Medulla oblongata (tissue), 1 donor: Measurements from ENCODE around the gene TSPAN9.

Source experiments
- DNase-seq: peaks from one replicate; pipeline ENCODE4 v3.0.0-alpha.2; 2015; ENCODE audit errors: extremely low spot score

Gene TSPAN9

DNA sequence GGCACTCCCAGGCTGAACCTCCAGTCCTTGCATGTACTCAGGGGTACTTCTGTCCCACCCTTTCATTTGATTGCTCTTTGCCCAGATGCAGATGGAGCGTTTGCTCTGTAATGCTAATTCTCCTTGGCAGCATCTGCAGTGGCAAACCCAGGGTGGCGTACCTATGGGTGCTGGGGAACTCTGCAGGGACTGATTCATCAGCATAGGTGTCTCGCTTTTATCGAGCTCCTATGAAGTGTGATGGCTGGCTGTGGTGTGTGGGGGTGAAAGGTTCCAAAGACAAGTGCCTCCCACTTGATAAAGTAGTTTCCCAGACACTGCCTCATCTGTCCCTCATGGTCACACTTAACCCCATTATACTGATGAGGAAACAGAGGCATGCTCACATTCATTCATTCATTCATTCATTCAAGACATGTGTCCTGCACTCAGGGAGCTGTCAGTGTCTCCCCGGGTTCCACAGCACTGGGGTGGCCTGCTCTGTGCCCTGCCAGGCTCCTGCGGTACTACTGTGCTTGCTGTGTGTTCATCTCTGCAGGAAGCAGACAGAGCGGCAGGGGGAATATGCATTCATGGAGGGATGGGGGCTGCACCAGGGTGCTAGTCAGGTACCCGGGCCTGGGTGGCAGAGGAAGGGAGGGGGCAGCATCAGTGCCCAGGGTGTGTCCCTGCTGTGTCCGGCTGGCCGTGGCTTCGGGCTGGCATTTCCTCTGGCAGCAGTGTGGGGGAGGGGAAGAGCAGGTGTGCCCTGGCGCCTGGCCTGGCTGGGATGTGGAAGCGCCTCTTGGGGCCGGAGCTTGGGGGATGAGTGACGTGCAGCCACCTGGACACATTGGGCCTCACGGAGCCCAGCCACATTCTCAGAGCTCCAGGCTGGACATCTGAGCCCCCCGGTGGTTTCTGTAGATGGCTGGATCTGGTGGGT is 110.9 kb downstream of the TSPAN9 start:
- DNase-seq = no peak

DNA sequence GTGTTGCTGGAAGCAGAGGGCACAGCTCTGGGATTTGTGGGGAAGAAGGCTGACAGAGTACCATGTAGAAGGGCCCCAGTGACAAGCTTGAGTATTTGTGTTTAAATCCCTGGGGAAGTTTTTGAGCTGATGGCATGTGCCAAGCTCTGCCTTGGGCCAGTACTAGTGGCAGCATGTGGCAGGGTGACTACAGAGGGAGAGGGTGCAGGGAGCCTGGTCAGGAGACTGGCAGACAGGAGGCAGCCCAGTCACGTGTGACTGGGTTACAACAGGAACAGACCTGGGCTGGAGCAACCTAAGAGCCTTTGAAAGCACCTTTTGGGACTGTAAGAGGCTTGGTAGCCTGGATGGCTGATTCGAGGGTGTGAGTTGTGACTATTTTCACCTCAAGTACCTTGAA is 112.1 kb downstream of the TSPAN9 start:
- no peak for DNase-seq

DNA sequence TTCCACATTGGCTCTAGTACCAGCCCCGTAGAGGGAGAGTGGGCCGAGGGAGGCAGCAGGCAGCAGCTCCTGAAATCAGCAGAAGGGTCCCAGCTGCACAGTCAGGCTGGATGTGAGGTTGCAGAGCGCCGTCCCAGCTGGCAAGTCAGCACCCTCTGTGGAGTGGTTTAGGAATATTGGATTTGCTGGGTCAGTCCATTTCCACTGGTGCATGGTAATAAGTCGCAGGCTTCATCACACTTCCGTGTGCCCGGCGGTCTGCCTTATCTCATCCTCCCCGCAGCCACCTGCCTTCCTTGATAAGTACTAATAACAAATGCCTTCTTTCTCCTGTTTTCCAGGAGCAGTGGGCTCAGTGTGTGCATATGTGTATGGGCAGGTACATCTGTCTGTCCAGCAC is 112.9 kb downstream of the TSPAN9 start:
- no peak for DNase-seq

DNA sequence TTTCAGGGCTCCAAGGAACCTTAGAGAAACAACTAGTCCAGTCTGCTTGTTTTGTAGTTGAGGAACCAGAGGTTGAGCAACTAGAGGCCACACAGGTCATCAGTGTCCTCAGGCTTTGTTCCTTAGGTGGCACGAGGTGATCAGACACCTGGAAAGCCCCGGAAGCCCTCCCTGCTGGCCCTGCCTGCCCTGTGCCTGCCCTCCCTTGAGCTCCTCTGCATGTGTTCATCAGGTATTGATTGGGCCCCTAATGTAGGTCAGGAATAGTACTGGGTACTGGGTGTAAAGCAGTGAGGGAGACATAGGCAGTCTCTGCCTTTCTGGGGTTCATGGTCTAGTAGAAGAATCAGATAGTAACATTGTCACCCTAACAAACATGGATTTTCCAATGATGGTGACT is 114.3 kb downstream of the TSPAN9 start:
- no peak for DNase-seq

DNA sequence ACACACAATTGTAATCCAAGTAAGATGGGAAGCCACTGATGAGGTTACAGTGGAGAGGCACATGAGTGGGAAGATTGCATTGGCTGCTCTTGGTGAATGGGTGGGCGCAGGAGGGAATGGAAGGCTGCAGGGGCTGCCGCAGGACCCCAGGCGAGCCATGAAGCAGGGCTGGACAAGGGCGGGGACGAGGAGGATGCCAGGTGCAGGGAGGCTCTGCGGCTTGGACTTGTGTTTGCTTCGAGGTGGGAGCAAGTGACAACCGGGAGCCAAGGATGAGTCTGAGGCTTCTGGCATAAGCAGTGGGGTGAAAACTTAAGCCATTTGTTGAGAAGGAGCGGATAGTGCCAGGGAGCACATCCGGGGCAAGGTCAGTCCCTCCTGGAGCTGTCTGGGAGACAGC is 115.0 kb downstream of the TSPAN9 start:
- no peak for DNase-seq

DNA sequence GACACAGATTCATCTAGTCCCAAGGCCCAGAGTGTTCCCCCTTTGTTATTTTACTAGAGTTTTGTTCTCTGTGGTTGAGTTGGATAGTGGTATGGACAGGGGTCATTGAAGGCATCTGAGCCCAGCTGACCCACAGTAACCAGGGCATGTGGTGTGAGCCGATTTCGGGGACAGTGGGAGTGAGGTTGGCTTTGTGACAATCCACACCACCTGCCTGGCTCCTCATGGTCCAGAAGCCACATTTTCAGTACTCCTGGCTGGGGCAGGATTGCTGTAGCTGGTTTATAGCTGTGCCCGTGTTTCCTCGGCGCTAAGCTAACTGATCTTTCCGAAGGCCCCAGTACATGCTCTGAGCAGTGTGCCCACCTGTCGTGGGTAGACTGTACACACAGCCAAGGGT is 116.0 kb downstream of the TSPAN9 start:
- DNase-seq = no peak

DNA sequence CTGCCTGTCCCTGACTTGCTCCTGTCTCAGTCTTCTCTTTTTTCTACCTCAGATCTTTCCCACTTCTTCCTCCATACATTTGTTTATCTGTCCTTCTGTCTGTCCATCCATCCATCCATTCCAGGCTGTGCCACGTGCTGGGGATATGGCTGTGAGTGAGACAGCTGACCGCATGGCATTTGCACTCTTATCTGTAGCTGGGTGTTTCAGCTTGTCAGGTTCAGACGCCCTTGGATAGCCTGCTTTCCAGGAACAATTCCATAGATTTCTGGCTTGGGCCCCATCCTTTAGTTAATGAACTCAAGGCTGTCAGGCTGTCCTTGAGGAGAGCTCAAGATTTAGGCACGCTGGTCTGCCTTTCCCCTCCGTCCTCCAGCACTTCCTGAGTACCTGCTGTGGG is 116.6 kb downstream of the TSPAN9 start:
- DNase-seq = no peak

DNA sequence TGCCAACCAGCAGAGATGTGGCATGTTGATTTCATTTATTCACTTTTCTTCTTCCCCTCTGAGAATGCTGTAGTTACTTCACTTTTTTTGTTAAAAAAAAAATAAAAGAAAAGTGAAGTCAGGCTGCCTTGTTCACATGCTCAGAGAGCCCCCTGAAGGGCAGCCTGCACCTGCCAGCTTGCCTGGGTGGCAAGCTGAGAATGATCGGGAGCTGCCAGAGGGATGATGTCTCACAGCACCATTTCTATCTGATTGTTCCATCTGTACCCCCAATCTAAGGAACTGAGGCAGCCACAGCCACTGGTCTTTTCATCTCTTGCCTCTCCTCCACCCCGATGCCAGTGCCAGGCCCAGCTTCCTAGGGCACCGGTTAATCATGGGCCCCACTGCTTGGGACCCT is 118.2 kb downstream of the TSPAN9 start:
- DNase-seq = no peak

DNA sequence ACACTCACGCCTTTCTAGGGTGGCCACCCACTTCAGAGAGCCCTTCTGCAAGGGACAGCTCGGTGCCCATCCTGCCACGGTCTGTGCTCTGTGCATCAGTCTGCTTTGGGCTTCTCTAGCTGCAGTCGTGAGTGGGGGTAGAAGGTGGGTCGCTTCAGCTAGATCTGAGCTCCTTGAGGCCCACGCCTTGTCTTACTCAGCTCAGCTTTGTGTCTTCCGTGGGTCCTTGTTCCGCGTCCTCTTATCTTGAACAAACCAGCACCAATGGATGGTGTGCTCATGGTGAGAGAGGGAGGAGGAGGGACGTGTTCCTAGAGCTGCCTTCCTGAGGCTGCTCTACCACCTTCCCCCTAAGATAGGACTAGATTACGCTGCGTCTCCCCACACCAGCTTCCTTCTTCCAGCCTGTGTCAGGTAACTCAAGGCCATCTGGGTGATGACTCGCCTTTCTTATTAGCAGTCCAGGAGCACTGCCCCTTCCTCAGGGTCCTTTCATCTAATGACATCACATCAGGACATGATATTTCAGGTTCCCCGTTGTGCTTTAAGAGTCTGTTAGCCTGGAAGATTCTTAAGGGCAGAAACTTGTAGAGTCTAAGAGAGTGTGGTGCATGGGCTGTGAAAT is 118.8 kb downstream of the TSPAN9 start:
- no peak for DNase-seq

DNA sequence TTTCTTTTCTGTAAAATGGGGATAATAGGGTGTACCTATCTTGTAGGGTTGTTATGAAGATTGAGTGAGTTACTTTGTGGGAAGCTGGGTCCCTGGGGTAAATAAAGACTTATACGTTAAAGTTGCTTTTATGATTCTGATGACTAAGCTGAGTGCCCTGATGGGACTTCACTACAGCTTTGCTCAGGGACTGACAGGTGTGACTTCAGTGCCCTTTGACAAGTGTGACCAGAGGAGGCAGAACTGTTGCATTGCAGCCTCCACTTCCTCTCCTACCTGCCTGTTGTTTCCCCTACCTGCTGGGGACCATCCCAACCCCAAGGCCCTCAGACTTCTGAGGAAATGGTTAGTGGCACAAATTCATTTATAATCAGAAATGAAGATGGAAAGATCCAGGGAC is 119.3 kb downstream of the TSPAN9 start:
- DNase-seq = no peak

DNA sequence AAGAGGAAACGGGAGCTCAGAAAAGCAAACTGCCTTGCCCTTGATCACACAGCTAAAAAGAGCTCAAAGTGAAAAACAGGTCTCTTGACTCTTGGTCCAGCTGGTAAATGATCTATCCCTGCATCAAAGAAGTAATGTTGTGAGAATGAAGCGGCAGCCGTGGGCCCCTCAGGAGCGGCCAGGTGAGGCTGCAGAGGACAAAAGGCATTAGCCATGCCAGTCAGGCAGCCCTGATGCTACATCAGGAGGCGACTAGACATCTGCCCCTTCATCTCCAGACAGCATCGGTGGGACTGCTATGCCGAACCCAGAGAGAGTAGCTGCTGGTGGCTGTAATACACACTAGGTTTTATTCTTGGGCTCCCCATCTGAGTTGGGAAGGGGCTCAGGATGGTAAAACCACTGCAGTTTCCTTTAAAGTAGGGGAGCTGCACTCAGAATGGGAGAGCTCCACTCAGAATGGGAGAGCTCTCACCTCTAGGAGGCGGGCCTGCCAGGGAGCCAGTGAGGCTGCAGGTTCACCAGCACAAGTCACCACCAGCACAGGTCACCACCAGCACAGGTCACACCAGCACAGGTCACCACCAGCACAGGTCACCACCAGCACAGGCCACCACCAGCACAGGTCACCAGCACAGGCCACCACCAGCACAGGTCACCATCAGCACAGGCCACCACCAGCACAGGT is 120.1 kb downstream of the TSPAN9 start:
- DNase-seq = no peak

DNA sequence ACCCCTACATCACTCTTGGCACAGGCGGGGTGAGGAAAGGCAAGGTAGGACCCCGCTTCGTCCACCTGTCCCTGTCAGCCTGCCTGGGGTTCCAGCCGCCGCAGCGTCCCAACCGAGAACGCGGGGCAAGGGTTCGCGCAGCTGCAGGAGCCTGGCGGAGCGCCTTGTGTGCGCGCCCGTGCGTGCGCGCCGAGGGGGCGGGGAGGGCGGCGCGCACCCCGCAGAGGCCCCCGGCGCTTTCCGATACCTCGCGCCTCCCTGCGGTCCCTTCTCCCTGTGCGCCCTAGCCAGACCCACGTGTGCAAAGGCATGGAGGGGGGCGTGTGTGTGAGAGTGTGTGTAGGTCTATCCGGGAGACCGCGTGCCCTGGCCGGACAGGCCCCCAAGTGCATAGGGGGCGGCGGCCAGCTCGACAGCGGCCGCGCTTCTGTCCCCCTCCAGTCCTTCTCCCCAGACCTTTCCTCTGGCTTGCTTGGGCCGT is 122.4 kb downstream of the TSPAN9 start:
- no peak for DNase-seq

DNA sequence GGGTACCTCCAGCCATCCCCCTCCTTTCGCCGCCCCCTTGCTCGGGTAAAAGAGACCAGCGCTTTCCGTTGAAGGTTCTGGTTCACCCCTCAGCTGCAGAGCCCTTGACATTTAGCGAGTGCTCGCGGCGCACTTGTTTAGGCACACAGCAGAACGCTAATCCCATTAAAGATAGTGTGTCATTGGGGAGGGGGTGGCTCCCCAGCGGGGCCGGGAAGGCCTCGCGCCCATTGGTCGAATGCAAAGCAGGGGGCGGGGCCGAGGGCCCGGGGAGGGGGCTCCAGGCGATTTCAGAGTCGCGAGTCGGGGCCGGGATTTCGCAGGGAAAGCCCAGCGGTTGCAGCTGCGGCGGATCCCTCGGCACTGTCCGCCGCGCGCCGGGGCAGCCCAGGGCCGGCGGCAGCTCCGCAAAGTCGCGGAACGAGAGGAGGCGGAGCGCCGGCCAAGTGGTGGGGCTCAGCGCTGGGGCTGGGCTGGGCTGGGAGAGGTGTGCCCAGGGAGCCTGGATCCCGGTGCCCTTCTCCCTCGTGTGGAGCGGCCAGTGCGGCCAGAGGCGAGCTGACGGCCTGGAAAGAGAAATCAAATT is 122.9 kb downstream of the TSPAN9 start:
- peak; percentile 5 for DNase-seq

DNA sequence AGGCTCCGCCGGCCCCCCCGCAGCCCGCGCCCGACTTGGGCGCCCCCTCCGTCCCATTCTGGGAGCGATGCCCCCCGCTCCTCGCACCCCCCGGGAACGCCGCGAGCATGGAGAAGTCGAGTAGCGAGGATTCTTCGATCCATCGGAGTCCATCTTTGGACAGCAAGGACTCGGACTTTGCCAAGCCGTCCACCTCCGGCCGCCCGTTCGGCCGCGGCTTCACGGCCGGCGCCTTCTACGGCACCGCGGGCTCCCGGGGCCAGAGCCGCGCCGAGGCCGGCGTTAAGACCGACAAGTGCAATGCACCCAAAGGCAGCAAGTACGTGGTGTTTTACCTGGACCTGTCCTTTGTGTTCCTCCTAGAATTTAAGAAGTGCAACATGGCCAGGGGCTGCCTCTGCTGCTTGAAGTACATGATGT is 123.6 kb downstream of the TSPAN9 start:
- no peak for DNase-seq

DNA sequence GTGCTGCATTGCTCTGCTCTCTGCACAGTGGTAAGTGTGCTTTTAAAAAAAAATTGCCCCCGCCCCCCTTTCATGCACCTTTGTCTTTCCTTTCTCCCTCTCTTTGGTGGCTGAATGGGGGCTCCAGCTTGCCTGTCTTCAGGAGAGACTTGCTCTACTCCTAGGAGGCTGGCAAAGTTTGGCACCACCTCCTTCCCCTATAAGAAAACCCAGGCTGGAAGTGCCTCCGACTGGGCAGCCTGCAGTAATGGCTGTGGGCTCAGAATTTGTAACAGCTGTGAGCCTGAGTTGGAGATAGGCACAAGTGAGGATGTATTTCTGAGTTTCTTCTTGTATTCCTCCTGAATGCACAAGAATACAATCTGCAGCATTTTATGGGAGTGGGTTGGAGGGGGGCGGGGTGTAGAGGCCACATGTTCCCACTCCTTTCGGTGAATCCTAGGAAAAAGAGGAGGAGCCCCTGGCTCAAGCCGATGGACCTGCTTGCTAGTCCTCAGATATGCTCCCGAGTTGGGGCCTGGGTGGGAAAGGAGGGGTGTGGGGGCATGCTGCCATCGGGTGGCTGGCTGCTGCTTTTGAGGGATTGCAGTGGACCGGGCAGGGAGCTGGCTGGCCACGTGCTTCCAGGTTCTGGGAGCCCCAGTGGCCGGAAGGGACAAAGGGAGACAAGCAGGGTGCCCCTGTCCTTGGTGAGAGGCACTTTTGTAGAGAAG is 124.3 kb downstream of the TSPAN9 start:
- no peak for DNase-seq

DNA sequence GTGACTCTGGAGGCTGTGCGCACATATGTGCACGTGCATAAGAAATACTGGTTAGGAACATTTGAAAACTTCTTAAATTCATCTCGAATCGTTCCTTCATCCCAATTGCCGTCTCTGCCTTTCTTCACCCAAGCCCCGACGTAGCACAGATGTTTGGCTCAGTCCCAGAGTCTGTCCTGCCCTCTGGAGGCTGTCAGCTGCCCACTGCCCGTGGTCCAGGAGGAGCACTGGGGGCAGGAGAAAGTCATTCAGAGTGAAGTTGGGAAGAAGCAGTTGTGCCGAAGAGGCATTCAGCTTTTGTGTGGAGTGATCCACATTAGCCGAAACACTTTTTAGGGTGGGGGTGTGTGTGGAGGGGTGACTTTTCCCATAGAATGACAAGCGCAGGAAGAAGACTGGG is 124.9 kb downstream of the TSPAN9 start:
- DNase-seq = no peak

DNA sequence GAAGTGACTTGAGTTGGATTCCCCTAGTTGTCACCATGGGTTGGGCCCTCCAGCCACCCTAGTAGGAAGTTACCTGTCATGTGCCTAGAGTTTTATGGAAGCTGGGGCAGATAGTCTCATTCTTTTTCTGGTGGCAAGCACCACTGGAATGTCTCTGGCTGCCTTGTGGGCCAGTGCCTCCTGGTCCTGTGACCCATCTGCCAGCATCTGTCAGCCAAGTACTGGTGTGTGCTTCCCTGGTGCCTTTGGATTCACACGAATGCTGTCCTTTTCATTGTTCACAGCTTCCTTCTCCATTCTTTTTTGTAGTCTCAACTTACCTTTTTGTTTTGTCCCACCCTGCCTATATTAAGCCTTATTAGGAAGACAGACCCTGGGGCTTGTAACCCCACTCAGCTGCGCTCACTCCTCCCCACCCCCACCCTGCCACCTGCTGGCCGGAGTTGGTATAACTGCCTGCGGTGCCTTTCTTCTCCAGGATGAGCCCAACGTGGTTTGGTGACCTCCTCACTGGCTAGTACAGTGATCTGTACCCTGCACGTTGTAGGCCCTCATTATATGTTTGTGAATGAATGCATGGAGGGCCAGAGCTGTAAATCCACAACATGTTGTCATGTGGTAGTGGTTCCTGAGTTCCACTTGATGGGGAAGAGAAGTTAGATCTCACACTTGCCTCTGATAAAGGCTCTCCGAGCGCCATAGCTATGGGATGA is 125.7 kb downstream of the TSPAN9 start:
- DNase-seq = peak; percentile 38

DNA sequence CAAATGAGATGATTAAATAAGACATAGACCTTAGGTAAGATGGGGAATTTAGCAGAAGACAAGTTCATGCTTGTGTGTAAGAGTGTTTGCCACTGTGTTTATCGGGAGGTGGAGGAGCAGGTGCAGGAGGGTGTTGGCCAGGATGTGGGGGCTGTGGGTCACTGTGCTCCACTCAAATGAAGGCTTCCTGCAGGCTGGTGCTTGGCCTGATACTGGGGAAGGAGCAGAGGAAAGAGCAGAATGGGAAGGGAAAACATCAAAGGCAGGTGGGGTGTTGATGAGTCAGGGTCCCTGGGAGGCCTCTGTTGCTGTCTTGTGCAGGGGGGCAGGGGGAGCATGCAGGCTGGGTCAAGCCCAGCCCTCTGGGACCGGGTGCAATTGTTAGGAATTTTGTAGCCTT is 126.5 kb downstream of the TSPAN9 start:
- no peak for DNase-seq

DNA sequence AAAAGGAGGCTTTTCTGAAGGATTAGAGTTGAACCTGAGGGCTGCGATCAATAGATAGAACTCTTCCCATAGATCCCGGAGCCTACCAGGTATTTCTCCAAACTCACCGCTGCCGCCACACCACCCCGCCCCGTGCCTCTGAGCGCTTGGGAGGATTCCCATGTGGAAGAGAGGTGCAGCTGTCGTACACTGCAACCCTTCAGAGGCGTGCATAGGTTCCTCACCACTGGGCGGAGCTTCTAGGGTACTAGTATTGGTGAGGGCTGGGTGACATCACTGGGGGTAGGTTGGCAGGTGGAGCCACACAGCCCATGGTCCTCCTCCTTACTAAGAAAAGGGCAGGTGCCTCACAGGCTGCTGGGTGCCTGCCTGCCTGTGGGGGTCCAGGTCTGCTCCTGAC is 127.0 kb downstream of the TSPAN9 start:
- DNase-seq = no peak

DNA sequence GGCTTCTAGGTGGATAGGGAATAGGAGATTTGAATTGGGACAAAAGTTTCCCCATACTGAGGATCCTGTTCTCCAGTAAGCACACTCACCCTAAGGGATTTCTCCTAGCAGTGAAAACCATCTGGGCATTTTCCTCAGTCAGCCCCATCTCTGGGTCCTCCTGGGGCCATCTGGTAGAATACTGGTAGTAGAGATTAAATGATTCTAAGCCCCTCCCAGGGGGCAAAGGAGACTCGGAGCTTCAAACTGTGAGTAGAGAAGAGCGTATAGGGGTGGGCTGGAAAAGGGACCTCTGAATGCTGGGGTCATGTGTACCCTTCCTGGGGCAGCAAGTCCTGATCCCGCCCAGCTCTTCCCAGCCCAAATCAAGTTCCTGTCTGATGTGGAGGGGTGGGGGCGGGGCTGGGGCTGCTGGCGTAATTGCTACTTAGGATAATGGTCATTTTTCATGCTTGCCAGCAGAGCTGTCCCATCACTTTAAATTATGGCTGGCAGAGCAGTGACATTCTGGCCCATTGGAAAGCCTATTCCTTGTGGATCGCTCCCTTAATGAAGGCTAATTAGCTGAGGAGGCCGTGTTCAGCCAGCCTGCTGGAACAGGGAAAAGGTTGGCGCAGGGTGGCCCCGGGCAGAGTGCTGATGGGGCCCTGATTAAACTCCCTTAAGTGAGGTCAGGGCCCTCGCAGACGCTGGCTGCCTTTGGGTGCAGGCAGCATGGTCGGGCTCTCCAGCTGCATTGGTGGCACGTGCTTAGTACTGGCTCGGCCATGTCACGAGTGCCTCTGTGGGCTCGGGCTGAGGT is 127.8 kb downstream of the TSPAN9 start:
- DNase-seq = no peak
